GM21515 (cell line): ENCODE measurements around the gene ELP2.

Source experiments
- ATAC-seq: cut with Tn5 transposase; IDR thresholded peaks from one replicate; pipeline ENCODE4 v1.9.1; 2021; ENCODE audit not compliant: unreplicated experiment

ELP2 gene

DNA sequence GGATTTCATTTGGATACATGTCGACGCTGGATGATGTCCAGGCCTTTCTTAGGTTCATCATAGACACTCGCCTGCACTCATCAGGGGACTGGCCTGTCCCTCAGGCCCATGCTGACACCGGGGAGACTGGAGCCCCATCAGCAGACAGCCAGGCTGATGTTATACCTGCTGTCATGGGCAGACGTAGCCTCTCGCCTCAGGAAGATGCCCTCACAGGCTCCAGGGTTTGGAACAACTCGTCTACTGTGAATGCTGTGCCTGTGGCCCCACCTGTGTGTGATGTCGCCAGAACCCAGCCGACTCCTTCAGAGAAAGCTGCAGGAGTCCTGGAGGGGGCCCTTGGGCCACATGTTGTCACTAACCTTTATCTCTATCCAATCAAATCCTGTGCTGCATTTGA is 85.9 kb downstream of the ELP2 start:
- ATAC-seq = no peak

DNA sequence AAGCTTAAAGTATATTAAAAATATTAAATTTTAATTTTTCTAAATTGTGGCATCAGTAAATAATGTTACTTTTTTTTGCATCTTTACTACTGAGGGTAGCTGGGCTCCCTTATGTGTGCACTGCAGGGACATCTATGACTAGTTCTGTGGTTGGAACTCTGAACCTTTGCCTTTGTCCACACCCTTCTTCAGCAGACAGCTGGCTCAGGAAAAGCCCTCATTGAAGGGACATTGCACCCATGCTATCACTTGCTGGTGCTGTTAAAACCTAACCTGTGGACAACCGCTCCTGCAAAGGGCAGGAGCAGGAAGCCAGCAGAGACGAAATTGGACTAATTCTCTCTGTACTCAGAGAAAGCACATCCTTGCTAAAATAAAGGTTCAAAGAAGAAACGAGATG is 87.6 kb downstream of the ELP2 start:
- ATAC-seq = no peak

DNA sequence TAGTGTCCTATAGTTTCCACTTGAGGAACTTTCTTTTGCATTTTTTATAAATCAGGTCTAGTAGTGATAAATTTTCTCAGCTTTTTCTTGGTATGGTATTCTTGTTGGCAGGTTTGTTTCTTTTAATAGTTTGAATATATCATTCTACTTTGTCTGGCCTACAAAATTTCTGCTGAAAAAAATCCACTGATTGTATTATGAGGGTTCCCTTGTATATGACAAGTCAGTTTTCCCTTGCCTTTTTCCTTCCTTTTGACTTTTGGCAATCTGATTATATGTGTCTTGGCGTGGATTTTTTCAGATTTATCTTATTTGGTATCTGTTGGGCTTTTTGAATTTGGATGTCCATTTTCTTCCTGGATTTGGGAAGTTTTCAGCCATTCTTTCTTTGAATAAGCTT is 99.5 kb downstream of the ELP2 start:
- no peak for ATAC-seq
